Brain microvascular endothelial cell (primary cell): ENCODE data around the gene ST6GALNAC5.

Experiments
- DNase-seq: peaks from one replicate; pipeline ENCODE4 v3.0.0-alpha.2; 2020
- H3K27ac ChIP-seq: fragments of 250-450 bp; sonication (Bioruptor Pico); 2 replicates; pipeline ENCODE4 v1.5.1; 2020; ENCODE audit warnings: mild to moderate bottlenecking, moderate library complexity
- H3K27me3 ChIP-seq: fragments of 250-450 bp; sonication (Bioruptor Pico); replicated peaks from 2 replicates; pipeline ENCODE4 v1.5.1; 2020; ENCODE audit warnings: mild to moderate bottlenecking
- H3K36me3 ChIP-seq: fragments of 250-450 bp; sonication (Bioruptor Pico); replicated peaks from 2 replicates; pipeline ENCODE4 v1.5.1; 2020; ENCODE audit warnings: mild to moderate bottlenecking
- H3K4me3 ChIP-seq: 2 replicates; pipeline ENCODE4 v1.5.1; 2011; ENCODE audit warnings: low read depth, mild to moderate bottlenecking, control low read depth, low read length, moderate library complexity
- in situ Hi-C: cut with HindIII; loops from 2 replicates; pipeline ENCODE4 v1.10.0; 2017; ENCODE audit warnings: low sequenced_read_pairs, low pct_ligation_motif_present
- TF ChIP-seq, protein P1 (sequence below): IDR thresholded peaks from 2 replicates; pipeline ENCODE4 v1.5.1; 2011; ENCODE audit warnings: low read depth, mild to moderate bottlenecking, moderate library complexity, low read length, control low read depth, inconsistent platforms; ENCODE audit errors: missing control alignments

The ST6GALNAC5 gene

DNA sequence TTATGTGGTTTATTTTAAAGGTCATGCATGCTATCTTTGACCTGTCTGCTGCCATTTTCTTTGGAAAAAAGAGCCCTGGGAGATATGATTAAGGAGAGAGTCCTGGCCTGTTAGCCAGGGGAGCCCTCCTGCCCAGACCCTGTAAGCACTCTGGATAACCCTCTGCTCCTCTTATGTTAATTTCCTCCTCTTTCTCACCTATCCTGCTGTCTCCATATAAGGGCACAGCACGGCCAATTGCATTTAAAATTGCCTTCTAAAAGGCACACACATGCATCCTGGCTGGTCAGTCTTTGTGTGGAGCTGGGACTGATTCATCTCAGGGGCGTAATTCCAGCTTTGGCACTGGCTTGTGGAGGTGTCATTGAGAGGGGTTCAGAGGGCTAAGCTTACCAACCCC, 158.9 kb downstream of the ST6GALNAC5 start:
- no peak for DNase-seq
- Histone ChIP-seq H3K27me3 (peaks cover 3% of the 10 kb centered on the region), H3K4me3 (no peak overlapping the region), H3K27ac (no peak overlapping the region), H3K36me3 (no peaks in the 10 kb centered on the region)
- in situ Hi-C loops, result no loop called here
- TF ChIP-seq, protein P1, sequence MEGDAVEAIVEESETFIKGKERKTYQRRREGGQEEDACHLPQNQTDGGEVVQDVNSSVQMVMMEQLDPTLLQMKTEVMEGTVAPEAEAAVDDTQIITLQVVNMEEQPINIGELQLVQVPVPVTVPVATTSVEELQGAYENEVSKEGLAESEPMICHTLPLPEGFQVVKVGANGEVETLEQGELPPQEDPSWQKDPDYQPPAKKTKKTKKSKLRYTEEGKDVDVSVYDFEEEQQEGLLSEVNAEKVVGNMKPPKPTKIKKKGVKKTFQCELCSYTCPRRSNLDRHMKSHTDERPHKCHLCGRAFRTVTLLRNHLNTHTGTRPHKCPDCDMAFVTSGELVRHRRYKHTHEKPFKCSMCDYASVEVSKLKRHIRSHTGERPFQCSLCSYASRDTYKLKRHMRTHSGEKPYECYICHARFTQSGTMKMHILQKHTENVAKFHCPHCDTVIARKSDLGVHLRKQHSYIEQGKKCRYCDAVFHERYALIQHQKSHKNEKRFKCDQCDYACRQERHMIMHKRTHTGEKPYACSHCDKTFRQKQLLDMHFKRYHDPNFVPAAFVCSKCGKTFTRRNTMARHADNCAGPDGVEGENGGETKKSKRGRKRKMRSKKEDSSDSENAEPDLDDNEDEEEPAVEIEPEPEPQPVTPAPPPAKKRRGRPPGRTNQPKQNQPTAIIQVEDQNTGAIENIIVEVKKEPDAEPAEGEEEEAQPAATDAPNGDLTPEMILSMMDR, result no peak

DNA sequence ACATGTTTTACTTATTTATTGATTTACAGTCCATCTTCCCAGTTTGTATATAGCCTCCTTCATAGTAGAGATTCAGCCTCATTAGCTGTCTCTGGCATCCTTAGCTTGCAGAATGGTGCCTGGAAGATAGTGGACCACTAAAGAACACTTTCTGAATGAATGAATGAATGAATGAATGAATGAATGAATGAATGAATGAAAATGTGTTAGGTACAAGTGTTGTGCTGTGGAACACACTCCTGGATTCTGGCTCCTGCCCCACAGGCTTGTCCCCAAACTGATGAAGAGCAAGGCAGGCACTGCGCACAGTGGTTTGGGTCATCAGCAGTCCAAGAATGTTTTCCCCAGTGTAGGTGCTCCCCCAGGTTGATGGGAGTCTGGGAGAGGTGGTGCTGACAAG, 159.4 kb downstream of the ST6GALNAC5 start:
- no peak for DNase-seq
- Histone ChIP-seq H3K4me3 (no peak overlapping the region), H3K36me3 (no peaks in the 10 kb centered on the region), H3K27ac (no peak overlapping the region), H3K27me3 (peaks cover 3% of the 10 kb centered on the region)
- TF ChIP-seq, protein P1, result no peak
- in situ Hi-C loops, result no loop called here

DNA sequence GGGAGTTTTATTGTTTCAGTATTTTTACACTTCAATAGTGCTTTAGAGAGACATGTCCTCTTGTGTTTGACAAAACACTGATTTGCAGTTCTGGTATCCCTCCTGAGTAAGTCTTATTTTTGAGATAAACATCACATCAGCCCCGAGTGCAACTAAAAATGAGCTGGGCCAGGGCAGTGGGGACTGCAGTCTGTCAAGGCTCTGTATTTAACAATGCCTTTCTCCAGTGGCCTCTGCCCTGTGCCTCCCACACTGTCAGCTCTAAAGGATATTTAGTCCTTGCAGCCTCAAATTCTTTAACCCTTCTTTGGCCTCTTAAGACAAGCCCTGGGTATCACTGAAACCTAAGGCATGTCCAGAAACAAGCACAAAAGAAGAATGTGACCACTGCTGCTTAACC, 160.6 kb downstream of the ST6GALNAC5 start:
- no peak for DNase-seq
- no peak overlapping the region for H3K27ac ChIP-seq
- no peaks in the 10 kb centered on the region for H3K36me3 ChIP-seq
- TF ChIP-seq, protein P1, result no peak
- H3K4me3 ChIP-seq, result no peak overlapping the region
- in situ Hi-C loops, result no loop called here
- peaks cover 3% of the 10 kb centered on the region for H3K27me3 ChIP-seq

DNA sequence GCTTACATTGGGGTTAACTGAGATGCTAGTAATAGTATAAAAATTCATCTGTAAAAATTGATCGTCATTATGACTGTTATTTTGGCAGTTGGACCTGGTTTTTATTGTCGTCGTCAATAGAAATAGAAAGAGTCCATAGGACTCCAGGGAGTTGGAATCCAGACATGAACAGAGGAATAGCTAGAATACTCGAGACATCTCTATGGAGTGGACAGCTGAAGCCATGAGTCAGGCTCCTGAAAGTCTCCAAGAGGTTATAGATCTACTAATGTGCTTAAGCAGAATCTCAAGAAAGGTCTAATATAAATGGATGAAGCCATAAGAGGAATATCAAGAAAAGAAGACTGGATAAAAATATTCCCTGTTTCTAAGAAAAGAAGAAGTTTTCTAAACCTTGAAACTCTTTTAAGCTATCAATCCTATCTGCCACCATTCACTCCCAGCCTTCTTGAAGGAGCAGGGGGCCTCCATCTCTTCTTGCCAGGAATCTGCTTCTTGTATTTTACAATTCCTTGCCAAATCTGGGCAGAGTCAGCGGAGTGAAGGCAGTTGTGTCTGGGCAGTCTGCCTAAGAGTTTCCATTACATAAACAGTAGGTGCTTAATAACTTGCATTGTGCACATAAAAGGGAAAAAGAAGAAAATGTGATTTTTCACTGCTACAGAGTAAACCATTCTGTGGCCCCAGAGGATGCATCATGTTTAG, 163.3 kb downstream of the ST6GALNAC5 start:
- Histone ChIP-seq H3K27ac (no peak overlapping the region), H3K36me3 (no peaks in the 10 kb centered on the region), H3K4me3 (no peak overlapping the region), H3K27me3 (peaks cover 3% of the 10 kb centered on the region)
- TF ChIP-seq, protein P1, result no peak
- no peak for DNase-seq
- in situ Hi-C loops, result no loop called here

DNA sequence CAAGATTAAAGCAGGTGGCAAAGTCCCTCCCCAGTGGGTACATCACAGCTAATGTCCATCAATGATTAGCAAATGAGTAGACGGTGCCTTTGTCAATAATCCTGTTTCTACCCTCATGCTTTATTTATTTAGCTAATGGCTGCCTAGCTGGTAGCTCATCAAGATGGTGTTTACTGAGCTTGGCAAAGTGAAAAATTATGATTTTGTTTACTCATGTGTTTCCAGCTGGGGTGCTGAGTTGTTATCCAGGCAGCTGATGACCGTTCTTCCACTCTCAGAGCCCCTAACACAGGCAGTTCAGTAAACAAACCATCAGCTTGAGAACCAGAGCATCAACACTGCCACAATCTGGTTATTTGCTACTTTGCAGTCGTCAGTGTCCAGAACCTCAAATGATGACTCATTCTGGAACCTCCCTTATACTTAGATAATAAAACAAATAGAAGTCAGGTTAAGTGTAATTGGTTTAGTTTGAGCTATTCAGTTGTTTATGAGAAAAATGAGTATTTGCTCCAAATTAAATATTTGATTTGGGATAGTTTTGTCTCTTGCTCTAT, 163.9 kb downstream of the ST6GALNAC5 start:
- Histone ChIP-seq H3K4me3 (no peak overlapping the region), H3K27ac (no peak overlapping the region), H3K36me3 (no peaks in the 10 kb centered on the region), H3K27me3 (peaks cover 3% of the 10 kb centered on the region)
- TF ChIP-seq, protein P1, result peak; percentile 18
- in situ Hi-C loops, result no loop called here
- peak; percentile 59 for DNase-seq
